Tibial artery (tissue), 4 donors: Measurements from ENCODE around the gene TGM1.

Source experiments
- DNase-seq, 2 donors: peaks; one replicate each; pipeline ENCODE4 v3.0.0-alpha.2; 2019
- H3K27ac ChIP-seq, 2 donors: fragments of 200-600 bp; sonication (generic) in 1 of 2; 1 replicate in 1 of 2; 2 replicates in 1 of 2; pipeline ENCODE4 v1.5.1; 2018 to 2019; ENCODE audit warnings: mild to moderate bottlenecking in 1 of 2
- H3K27me3 ChIP-seq, 2 donors: fragments of 200-600 bp; sonication (generic) in 1 of 2; one replicate each; pipeline versions ENCODE4 v1.5.1 to v1.6.0; 2016 to 2019
- H3K36me3 ChIP-seq, 3 donors: fragments of 200-600 bp; sonication (generic) in 2 of 3; one replicate each; pipeline ENCODE4 v1.5.1; 2016 to 2019; ENCODE audit warnings: mild to moderate bottlenecking in 2 of 3
- H3K4me1 ChIP-seq, 4 donors: fragments of 200-600 bp; sonication (generic) in 2 of 4; 1 replicate in 3 of 4; 2 replicates in 1 of 4; pipeline ENCODE4 v1.5.1; 2016 to 2019
- H3K4me3 ChIP-seq, 2 donors: fragments of 200-600 bp; sonication (generic) in 1 of 2; 1 replicate in 1 of 2; 2 replicates in 1 of 2; pipeline ENCODE4 v1.5.1; 2018 to 2019; ENCODE audit warnings: mild to moderate bottlenecking in 2 of 2
- H3K9me3 ChIP-seq, 3 donors: fragments of 200-600 bp; sonication (generic) in 1 of 3; one replicate each; pipeline ENCODE4 v1.5.1; 2016 to 2019
- CTCF ChIP-seq, 2 experiments: fragments of 200-600 bp in 1 of 2; fragments of 450-650 bp in 1 of 2; IDR thresholded peaks; one replicate each; pipeline ENCODE4 v1.5.1; 2017 to 2019; ENCODE audit warnings: antibody characterized with exemption in 2 of 2, mild to moderate bottlenecking in 1 of 2, moderate library complexity in 1 of 2
- intact Hi-C: fragments of 100-400 bp; cut with DNase I; formaldehyde crosslinking; loops from one replicate; pipeline ENCODE4 v1.15.0; 2023; ENCODE audit warnings: low total_unique reads

TGM1 gene

GRCh38 chr14:24241829-24242443 is 21.0 kb downstream of the TGM1 start:
- peaks cover 33 to 43% (median 42%) of the 10 kb centered on the region in 3 donors for H3K36me3 ChIP-seq
- intact Hi-C loops, result loop anchor here (5.0 to 10.0 kb wide), 3 partner anchors 55 to 193 kb away; partner anchors contain the start of genes DHRS1 and NOP9
- no peaks in the 10 kb centered on the region for H3K27me3 ChIP-seq
- TF ChIP-seq CTCF (IDR thresholded peaks at IDR 0.05), result peak; percentile 54 to 66
- peak overlapping the region; percentile 92 to 93 for H3K27ac ChIP-seq
- no peaks in the 10 kb centered on the region for H3K9me3 ChIP-seq
- H3K4me1 ChIP-seq, result peaks cover 0 to 45% (median 33%) of the 10 kb centered on the region in 4 donors
- peak; percentile 73 to 90 for DNase-seq
- H3K4me3 ChIP-seq, result peak overlapping the region; percentile 68 to 90

GRCh38 chr14:24240110-24240918 is 22.7 kb downstream of the TGM1 start:
- intact Hi-C loops, result loop anchor here (5.0 to 10.0 kb wide), 3 partner anchors 57 to 194 kb away; partner anchors contain the start of genes DHRS1 and NOP9
- H3K27me3 ChIP-seq, result no peaks in the 10 kb centered on the region
- peaks cover 0 to 45% (median 33%) of the 10 kb centered on the region in 4 donors for H3K4me1 ChIP-seq
- H3K9me3 ChIP-seq, result no peaks in the 10 kb centered on the region
- H3K4me3 ChIP-seq, result peak overlapping the region in 1 of 2 donors; percentile 90
- DNase-seq, result peak in 1 of 2 donors; percentile 56
- TF ChIP-seq CTCF (IDR thresholded peaks at IDR 0.05), result no peak
- H3K27ac ChIP-seq, result peak overlapping the region; percentile 92 to 93
- H3K36me3 ChIP-seq, result peaks cover 45 to 59% (median 57%) of the 10 kb centered on the region in 3 donors

GRCh38 chr14:24238527-24239037 is 24.4 kb downstream of the TGM1 start:
- Histone ChIP-seq H3K4me1 (peaks cover 0 to 59% (median 41%) of the 10 kb centered on the region in 4 donors), H3K27ac (no peak overlapping the region), H3K4me3 (no peak overlapping the region), H3K9me3 (no peaks in the 10 kb centered on the region), H3K27me3 (no peaks in the 10 kb centered on the region), H3K36me3 (peaks cover 45 to 61% (median 57%) of the 10 kb centered on the region in 3 donors)
- no peak for TF ChIP-seq CTCF (IDR thresholded peaks at IDR 0.05)
- intact Hi-C loops, result no loop called here
- DNase-seq, result peak in 1 of 2 donors; percentile 19

GRCh38 chr14:24238123-24238522 is 24.9 kb downstream of the TGM1 start:
- intact Hi-C loops, result no loop called here
- H3K4me1 ChIP-seq, result peaks cover 0 to 59% (median 42%) of the 10 kb centered on the region in 4 donors
- peak in 1 of 2 donors; percentile 35 for DNase-seq
- peaks cover 45 to 61% (median 57%) of the 10 kb centered on the region in 3 donors for H3K36me3 ChIP-seq
- no peak overlapping the region for H3K4me3 ChIP-seq
- TF ChIP-seq CTCF (IDR thresholded peaks at IDR 0.05), result no peak
- H3K9me3 ChIP-seq, result no peaks in the 10 kb centered on the region
- H3K27ac ChIP-seq, result no peak overlapping the region
- H3K27me3 ChIP-seq, result no peaks in the 10 kb centered on the region

GRCh38 chr14:24237463-24237955 is 25.5 kb downstream of the TGM1 start:
- Histone ChIP-seq H3K4me3 (no peak overlapping the region), H3K9me3 (no peaks in the 10 kb centered on the region), H3K36me3 (peaks cover 45 to 61% (median 57%) of the 10 kb centered on the region in 3 donors), H3K4me1 (peaks cover 0 to 59% (median 41%) of the 10 kb centered on the region in 4 donors), H3K27ac (no peak overlapping the region), H3K27me3 (no peaks in the 10 kb centered on the region)
- TF ChIP-seq CTCF (IDR thresholded peaks at IDR 0.05), result no peak
- intact Hi-C loops, result no loop called here
- DNase-seq, result peak in 1 of 2 donors; percentile 20
